GM21515 (cell line): ENCODE measurements around the gene COL8A2.

Source experiments
- ATAC-seq: cut with Tn5 transposase; IDR thresholded peaks from one replicate; pipeline ENCODE4 v1.9.1; 2021; ENCODE audit not compliant: unreplicated experiment

COL8A2 gene

DNA sequence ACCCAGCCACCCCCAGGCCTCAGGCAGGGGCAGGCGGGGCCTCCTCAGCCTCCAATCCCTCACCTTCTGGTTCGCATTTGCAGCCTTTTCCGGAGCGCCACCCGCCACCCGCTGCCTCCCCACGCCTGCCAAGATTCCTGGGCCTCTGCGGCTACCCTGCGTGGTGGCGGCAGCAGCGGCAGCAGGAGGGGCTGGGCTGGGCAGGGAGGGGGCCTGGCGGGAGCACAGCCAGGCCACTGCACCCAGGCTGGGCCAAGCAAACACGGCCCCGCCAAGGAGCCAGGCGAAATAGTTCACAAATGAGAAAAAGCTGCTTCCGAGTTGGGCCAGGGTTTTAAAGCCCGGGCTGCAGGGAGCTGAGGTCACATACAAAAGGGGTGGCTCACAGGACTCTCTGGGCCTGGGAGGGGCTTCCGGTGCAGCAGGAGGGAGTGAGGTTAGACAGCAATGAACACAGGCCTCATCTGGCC lies 9.8 kb downstream of the COL8A2 start:
- ATAC-seq = no peak

DNA sequence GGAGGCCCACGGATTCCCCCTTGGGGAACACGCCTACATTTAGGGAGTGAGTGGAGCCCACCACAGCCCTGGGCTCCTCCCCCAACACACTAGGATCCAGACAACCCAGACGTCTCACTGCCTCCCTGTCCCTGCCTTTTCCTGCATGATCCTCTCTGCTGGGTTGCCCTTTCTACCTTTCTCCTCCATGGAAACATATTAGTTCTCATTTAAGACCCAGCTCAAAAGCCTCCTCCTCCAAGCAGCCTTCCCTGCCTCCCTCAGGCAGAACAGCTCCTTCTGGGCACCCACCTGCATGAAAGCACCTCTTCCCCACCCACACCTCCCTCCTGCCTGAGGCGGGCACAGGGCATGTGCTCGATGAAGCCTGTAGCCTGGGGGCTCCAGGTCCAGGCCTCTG lies 10.7 kb downstream of the COL8A2 start:
- ATAC-seq = no peak

GRCh38 chr1:36112823-36113222 lies 12.2 kb downstream of the COL8A2 start:
- ATAC-seq = no peak

DNA sequence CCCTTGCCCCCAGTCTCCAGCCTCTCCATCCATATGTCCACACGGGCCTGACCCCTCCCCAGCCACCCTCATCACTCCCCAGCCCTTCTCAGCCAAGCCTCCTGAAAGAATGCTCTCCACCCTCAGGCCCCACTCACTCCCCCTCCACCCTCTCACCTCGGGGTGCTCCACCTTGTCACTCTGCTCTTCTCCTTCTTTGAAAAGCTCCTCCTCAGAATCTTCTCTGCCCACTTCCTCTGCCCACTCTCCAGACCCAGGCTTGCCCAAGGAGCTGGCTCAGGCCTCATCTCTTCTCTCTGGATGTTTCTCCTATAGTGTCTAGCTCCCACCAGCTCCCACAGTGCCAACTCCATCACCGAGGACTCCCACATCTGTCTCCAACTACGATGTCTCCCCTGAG lies 13.9 kb downstream of the COL8A2 start:
- ATAC-seq = no peak

GRCh38 chr1:36109041-36109679 lies 15.9 kb downstream of the COL8A2 start:
- no peak for ATAC-seq

DNA sequence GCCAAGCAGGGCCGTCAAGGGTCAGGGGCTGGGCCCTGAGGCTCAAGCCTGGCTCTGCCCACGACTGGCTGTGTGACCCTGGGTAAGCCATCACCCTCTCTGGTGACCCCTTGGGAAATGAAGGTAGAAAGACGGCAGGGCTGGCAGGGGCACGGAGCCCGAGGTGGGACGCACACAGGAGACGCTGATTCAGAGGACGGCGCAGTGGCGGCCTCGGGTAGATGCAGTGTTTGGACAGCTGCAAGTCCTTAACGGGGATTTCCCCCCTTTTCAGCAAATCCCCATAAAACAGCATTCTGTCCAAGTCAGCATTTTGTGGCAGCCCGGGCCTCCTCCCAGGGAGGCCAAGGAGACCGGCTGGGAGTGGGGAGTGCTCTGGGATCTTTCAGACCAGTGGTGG lies 16.7 kb downstream of the COL8A2 start:
- ATAC-seq = no peak

DNA sequence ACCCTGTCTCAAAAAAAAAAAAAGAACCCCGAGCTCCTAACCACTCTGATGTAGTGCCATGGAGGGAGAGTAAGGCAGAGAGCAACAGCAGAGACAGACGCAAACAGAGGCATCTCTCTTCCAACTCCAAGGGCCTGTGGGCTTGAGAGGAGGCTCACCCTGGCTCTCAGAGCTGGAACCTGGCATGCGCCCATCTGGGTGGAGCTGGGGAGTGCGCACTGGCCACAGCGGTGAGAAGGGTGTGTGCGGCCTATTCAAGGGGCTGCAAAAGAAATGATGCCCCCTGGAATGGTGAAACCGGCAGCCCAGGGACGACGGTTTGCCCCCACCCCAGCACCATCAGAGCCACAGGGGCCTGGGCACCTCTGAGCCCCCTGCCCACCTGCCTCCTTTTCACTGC lies 17.6 kb downstream of the COL8A2 start:
- ATAC-seq = no peak

DNA sequence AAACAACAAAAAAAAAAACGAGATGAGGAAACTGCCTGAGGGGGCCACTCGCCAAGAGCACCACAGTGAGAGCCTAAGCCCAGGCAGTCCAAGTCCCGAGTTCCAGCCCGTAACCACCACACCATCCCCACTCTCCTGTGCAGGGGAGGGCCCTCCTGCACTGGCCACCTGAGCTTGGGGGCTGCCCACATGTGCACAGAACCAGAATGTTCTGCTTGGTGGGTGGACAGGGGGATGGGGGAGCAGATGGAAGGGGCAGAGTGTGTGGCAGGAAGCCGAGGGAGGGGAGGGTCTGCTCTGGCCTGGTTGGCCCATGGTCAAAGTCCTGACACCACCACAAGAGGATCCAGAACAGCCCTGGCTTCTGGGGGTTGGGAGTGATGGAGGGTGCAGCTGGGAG lies 18.8 kb downstream of the COL8A2 start:
- no peak for ATAC-seq

- no peak for ATAC-seq
Observed at GRCh38 chr1:36101546-36101945, 23.5 kb downstream of the COL8A2 start.

GRCh38 chr1:36100376-36100775 lies 24.6 kb downstream of the COL8A2 start:
- ATAC-seq = no peak

DNA sequence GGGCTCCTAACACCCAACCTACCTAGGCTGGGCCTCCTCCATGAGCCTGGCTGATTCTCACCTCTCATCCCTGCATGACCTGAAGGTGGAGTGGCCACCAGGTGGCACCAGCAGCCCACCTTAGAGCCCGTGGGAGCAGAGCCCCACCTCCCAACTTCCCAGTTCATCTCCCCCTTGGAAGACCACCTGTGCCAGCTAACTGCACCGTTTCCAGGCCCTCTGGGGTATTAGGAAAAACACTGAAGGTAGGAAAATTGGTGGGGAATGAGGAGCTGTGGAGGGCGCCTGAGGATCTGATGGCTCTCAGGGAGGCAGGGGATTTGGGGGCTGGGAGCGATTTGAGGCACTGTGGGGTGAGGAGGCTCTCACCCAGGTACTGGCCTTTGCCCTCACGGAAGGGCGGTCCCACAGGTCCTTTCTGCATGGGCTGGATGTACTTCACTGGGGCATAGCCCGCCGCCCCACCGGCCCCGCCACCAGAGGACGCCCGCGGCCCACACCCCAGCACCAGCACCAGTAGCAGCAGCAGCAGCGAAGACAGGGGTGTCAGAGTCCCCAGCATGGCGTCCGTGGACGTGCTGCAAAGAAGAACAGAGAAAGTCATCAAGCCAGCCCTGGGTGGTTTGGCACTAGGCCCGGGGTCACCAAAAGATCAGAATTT lies 25.2 kb downstream of the COL8A2 start:
- ATAC-seq = no peak

GRCh38 chr1:36098650-36099365 lies 26.2 kb downstream of the COL8A2 start:
- no peak for ATAC-seq

DNA sequence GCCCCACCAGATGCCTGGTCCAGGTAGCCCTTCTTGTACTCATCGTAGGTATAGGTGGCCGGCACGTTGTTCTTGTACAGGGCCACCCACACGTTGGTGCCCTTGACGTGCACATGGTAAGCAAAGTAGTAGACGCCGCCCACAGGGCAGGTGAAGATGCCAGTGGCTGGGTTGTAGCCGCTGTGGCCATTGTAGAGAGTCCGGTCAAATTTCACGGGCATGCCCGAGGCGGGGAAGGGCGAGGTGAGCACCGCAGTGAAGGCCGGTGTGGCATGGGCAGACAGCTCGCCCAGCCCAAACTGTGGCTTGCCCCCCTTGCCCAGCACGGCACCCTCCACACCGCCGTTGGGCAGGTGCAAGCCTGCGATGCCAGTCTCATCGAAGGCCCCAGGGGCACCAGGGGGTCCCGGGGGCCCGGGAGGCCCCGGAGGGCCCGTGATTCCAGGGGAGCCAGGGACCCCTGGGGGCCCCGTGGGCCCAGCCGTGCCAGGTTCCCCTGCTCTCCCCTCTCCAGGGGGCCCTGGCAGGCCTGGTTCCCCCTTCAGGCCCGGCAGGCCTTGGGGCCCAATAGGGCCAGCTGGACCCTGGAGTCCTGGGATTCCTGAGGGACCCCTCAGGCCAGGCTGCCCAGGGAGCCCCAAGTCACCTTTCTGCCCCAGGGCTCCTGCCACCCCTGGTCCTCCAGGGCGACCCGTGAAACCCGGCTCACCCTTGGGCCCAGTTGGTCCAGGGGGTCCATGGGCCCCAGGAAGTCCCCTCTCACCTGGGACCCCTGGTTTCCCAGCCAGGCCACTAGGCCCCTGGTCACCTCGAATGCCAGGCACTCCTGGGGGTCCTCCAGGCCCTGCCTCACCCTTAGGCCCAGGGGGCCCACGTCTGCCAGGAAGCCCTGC lies 27.1 kb downstream of the COL8A2 start:
- no peak for ATAC-seq

DNA sequence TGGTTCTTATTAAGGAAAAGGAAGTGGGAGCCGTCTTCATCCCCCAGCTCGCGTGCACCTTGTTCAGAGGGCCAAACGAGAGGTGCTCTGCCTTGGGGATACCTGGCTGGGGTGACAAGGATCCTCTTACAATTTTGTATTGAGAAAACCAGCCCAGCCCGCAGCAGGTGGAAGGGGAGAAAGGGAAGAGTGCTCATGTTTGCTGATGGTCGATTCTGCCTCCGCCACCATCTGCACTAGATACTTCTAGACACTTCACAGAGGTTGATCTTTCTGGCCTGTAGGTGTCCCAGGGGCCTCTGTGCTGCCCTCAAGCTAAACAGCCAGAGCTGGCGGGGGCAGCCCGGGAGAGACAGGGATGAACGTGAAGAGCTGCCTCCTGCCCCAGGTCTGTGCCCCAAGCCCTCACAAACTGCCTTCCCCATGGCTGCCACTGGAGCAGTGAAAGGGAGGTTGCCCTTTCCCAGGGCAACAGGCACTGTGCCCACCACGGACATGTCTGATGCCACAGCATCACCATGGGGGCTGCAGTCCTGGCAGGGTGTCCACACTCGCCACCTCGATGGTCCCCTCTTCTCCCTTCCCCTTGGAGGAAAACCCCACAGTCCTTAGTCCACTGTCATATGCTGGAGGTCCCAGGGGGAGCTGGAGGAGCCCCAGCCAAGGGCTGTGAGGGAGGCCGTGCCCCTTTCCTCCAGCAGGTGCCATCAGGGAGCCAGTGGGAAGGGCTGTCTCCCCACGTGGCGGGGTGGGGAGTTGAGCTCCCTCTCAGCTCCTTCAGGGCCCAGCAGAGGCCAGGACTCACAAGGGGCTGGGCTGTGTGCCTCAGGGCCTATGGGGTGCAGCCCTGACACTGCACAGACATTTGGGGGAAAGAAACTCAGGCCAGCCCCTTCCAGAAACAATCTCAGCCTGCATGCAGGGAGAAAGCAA lies 28.3 kb downstream of the COL8A2 start:
- ATAC-seq = no peak

DNA sequence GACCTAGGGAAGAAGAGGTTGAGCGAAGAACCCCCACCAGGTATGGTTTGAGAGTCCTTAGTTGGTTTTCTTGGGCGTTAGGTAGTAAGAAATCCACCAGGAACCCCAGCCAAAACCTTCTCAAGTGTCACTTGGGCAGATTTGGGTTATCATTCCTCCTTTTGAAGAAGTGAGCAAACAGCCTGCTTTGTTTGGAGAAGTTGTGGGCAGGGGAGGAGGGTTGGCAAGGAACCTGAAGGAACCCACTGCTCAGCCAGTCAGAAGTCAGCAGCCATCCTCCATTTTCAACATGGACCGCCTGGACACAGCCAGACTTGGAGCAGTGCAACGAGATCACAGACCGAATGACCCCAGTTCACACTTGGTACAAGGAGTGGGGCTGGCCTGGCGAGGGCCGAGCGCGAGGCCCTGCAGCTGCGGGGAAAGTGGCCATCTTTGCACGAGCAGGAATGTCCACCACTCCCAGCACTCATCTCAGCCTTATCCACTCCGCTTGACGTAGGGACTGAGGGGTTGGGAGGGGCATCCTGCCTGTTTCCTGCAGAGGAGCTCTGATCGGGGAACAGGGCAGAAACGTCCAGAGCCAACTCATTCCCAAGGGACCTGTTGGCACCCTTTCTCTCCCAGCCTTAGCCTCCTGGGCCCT lies 29.1 kb downstream of the COL8A2 start:
- ATAC-seq = no peak

- ATAC-seq = no peak
Observed at GRCh38 chr1:36094621-36095061, 30.4 kb downstream of the COL8A2 start.

DNA sequence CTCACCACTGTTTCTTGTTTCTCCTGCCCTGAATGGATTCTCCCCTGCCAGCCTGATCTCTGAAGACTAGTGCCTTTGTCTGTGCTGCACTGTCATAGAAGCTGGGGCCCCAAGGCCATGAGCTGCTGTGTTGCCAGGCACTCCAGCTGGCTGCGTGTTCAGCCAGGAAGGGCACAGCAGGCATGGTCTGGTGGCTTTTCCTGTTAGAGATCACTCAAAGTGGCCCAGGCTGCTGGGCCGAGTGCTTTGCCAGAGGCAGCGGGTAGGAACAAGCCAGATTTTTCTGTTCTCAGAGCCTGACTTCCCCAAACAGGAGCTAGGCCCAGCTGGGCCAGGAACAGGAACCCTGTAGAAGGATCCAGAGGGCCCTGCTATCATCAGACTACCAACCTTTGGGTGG lies 31.1 kb downstream of the COL8A2 start:
- no peak for ATAC-seq

GRCh38 chr1:36093226-36093625 lies 31.8 kb downstream of the COL8A2 start:
- no peak for ATAC-seq

- no peak for ATAC-seq
Observed at GRCh38 chr1:36092798-36093185, 32.2 kb downstream of the COL8A2 start.
